Hepatocyte (in vitro differentiated cells): ENCODE data around the gene MYO1H. TPM values are rescaled to one million over a fixed set of nuclear protein-coding genes. Genes with fewer than 3 reads are reported as not detected.

Experiments
- DNase-seq: peaks from one replicate; pipeline ENCODE4 v3.0.0-alpha.2; 2016; ENCODE audit warnings: low spot score
- H2AFZ ChIP-seq: fragments of 200-600 bp; sonication (generic); 2 replicates; pipeline ENCODE4 v1.6.0; 2016; ENCODE audit warnings: antibody characterized with exemption, mild to moderate bottlenecking
- H3K27ac ChIP-seq: fragments of 200-600 bp; sonication (generic); 2 replicates; pipeline ENCODE4 v1.5.1; 2016; ENCODE audit warnings: mild to moderate bottlenecking
- H3K27me3 ChIP-seq: fragments of 200-600 bp; sonication (generic); 2 replicates; pipeline ENCODE4 v1.6.1; 2016
- H3K36me3 ChIP-seq: fragments of 200-600 bp; sonication (generic); replicated peaks from 2 replicates; pipeline ENCODE4 v1.5.1; 2016; ENCODE audit warnings: low read depth; ENCODE audit not compliant: insufficient read depth
- H3K4me1 ChIP-seq: fragments of 200-600 bp; sonication (generic); 2 replicates; pipeline ENCODE4 v1.5.1; 2016; ENCODE audit warnings: mild to moderate bottlenecking, moderate library complexity; ENCODE audit not compliant: insufficient read depth
- H3K4me2 ChIP-seq: fragments of 200-600 bp; sonication (generic); 2 replicates; pipeline ENCODE4 v1.6.0; 2016
- H3K4me3 ChIP-seq: fragments of 200-600 bp; sonication (generic); 2 replicates; pipeline ENCODE4 v1.5.1; 2016; ENCODE audit warnings: mild to moderate bottlenecking
- H3K79me2 ChIP-seq: fragments of 200-600 bp; sonication (generic); 2 replicates; pipeline ENCODE4 v1.6.0; 2017; ENCODE audit warnings: mild to moderate bottlenecking
- H3K9me2 ChIP-seq: fragments of 200-600 bp; sonication (generic); replicated peaks from 2 replicates; pipeline ENCODE4 v1.6.0; 2017; ENCODE audit warnings: mild to moderate bottlenecking; ENCODE audit not compliant: insufficient read depth
- H3K9me3 ChIP-seq: fragments of 200-600 bp; sonication (generic); 2 replicates; pipeline ENCODE4 v1.5.1; 2016; ENCODE audit warnings: low read depth, mild to moderate bottlenecking
- H4K20me1 ChIP-seq: fragments of 200-600 bp; sonication (generic); 2 replicates; pipeline ENCODE4 v1.6.0; 2016; ENCODE audit warnings: mild to moderate bottlenecking; ENCODE audit not compliant: insufficient read depth, poor library complexity, severe bottlenecking
- EZH2 ChIP-seq: fragments of 200-600 bp; sonication (generic); IDR thresholded peaks from 2 replicates; pipeline ENCODE4 v1.6.1; 2016; ENCODE audit warnings: antibody characterized with exemption, mild to moderate bottlenecking, borderline replicate concordance
- EZH2phosphoT487 ChIP-seq: fragments of 200-600 bp; sonication (generic); IDR thresholded peaks from one replicate; pipeline ENCODE4 v1.6.1; 2018; ENCODE audit warnings: antibody characterized with exemption, mild to moderate bottlenecking, low read depth, moderate library complexity; ENCODE audit not compliant: unreplicated experiment, severe bottlenecking
- WGBS: methylation state at CpG from one replicate; pipeline ENCODE4 v1.1.6; 2016; ENCODE audit warnings: low lambda C conversion rate; ENCODE audit errors: missing lambda C conversion rate; 5-methylcytosine and 5-hydroxymethylcytosine counted together
- polyA plus RNA-seq: library from polyadenylated mRNA; unstranded; fragments of >200 nt; fragmentation: Nextera tagmentation; extraction: Ambion mirVana; gene quantifications from 2 replicates; pipeline ENCODE4 v1.2.1, GENCODE V29; 2016
- total RNA-seq: library from RNA; depleted of rRNA; stranded (reverse); fragments of >200 nt; gene quantifications from 2 replicates; pipeline ENCODE4 v1.2.3, GENCODE V29; 2014
- TF ChIP-seq, protein P1 (sequence below): fragments of 200-600 bp; sonication (generic); IDR thresholded peaks from 2 replicates; pipeline ENCODE4 v1.5.1; 2016; ENCODE audit warnings: antibody characterized with exemption, mild to moderate bottlenecking; ENCODE audit not compliant: poor library complexity

MYO1H gene
- total and polyA plus RNA-seq, 2 experiments from 2014 or later: not detected

DNA sequence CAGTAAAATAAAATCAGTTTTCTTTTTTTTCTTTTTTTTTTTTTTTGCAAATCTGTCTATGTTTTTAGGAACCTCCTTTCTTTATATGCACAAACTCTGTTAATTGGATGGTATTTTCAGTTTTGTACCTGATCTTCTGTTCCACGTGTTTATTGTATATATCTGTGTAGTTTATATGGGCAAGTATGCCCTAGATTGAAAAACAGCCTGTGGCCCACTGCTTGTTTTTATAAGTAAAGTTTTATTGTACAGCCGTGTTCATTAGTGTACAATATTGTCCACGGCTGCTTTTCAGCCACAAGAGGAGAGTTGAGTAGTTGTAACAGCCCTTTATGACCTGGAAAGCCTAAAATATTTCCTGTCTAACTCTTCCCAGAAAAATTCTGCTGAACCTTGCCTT is 18.7 kb upstream of the MYO1H start:
- WGBS: 85% methylated on average over 3 of the region's 3 CpGs
- no peak for TF ChIP-seq EZH2phosphoT487
- no peak for TF ChIP-seq EZH2
- TF ChIP-seq, protein P1, sequence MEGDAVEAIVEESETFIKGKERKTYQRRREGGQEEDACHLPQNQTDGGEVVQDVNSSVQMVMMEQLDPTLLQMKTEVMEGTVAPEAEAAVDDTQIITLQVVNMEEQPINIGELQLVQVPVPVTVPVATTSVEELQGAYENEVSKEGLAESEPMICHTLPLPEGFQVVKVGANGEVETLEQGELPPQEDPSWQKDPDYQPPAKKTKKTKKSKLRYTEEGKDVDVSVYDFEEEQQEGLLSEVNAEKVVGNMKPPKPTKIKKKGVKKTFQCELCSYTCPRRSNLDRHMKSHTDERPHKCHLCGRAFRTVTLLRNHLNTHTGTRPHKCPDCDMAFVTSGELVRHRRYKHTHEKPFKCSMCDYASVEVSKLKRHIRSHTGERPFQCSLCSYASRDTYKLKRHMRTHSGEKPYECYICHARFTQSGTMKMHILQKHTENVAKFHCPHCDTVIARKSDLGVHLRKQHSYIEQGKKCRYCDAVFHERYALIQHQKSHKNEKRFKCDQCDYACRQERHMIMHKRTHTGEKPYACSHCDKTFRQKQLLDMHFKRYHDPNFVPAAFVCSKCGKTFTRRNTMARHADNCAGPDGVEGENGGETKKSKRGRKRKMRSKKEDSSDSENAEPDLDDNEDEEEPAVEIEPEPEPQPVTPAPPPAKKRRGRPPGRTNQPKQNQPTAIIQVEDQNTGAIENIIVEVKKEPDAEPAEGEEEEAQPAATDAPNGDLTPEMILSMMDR: no peak

DNA sequence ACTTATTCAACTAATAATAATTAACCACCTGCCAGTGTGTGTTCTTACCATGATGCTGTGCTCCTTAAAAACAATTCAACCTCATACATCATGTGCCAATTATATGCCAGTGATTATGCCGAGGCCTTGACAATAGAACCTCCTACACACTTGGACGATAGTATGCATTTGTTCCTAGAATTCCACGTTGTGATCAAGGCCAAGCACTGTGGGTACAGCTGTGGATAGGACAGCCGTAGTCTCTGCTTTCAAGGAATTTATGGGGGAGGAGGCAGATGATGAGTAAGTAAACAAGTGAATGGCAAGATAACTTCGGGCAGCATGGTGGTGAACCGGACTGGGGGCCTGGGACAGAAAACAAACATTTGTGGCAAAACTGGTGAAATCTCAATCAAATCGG is 18.0 kb upstream of the MYO1H start:
- no peak overlapping the region for H3K4me2 ChIP-seq
- no peaks in the 10 kb centered on the region for H3K79me2 ChIP-seq
- H3K9me2 ChIP-seq: no peaks in the 10 kb centered on the region
- no peak overlapping the region for H2AFZ ChIP-seq
- H3K9me3 ChIP-seq: no peaks in the 10 kb centered on the region
- H3K4me1 ChIP-seq: peaks cover 2% of the 10 kb centered on the region
- H3K36me3 ChIP-seq: no peaks in the 10 kb centered on the region
- WGBS: 57% methylated on average over 7 of the region's 7 CpGs
- H4K20me1 ChIP-seq: no peaks in the 10 kb centered on the region
- H3K27ac ChIP-seq: no peak overlapping the region
- no peaks in the 10 kb centered on the region for H3K27me3 ChIP-seq
- DNase-seq: no peak
- no peak overlapping the region for H3K4me3 ChIP-seq
- TF ChIP-seq EZH2phosphoT487 (no peak), EZH2 (no peak)
- TF ChIP-seq, protein P1: no peak

More for the DNA sequence above, 18.7 kb upstream of the MYO1H start:
- H3K27ac ChIP-seq: no peak overlapping the region
- H2AFZ ChIP-seq: no peak overlapping the region
- no peak overlapping the region for H3K4me3 ChIP-seq
- H3K9me2 ChIP-seq: no peaks in the 10 kb centered on the region
- no peak for DNase-seq
- H4K20me1 ChIP-seq: no peaks in the 10 kb centered on the region
- no peaks in the 10 kb centered on the region for H3K27me3 ChIP-seq
- no peaks in the 10 kb centered on the region for H3K79me2 ChIP-seq
- no peaks in the 10 kb centered on the region for H3K36me3 ChIP-seq
- H3K9me3 ChIP-seq: no peaks in the 10 kb centered on the region
- peaks cover 2% of the 10 kb centered on the region for H3K4me1 ChIP-seq
- H3K4me2 ChIP-seq: no peak overlapping the region

DNA sequence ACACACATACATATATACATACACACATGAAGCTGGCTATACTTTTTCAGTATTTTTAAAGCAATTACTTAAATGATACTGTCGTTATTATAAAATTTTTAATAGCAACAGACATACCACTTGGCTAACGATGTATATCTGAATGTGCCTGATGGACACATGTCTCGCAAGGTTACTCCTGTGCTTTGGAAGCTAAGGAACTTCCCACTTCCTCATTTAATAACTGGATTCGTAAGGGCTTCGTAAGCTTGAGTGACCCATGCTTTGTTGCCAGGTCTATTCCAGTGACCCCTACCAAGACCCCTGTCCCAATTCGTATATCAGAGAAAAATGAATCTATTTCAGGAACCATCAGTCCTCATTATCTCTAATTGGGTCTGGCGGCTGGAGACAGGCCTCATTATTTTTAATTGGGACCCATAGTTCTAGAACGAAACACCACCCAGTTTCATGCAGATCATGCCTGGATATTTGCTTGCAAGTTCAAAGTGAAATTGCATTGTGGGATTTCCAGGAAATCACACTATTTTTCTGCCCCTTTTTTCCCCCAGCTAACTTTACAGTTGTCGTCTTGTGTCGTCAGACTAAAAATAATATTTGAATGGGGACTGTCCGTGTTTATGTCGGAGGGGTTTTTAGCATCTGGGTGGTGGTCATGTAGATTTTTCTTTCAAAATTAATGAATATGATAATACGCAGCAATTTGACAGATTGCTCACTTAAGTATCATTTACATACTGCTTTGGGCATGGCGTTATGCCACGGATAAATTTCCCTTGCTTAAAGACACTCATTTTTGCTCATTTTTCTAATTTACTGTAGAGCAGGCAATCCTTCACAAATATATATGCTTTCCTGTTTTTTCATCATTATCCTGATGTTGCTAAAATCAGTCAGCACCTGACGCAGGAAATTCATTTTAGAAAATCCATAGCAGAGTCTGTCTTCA is 17.1 kb upstream of the MYO1H start:
- 93% methylated on average over 16 of the region's 16 CpGs for WGBS
- DNase-seq: no peak
- Histone ChIP-seq H2AFZ (no peak overlapping the region), H3K4me1 (peaks cover 2% of the 10 kb centered on the region), H3K4me2 (no peak overlapping the region), H3K27me3 (no peaks in the 10 kb centered on the region), H3K27ac (no peak overlapping the region), H3K4me3 (no peak overlapping the region), H3K9me3 (no peaks in the 10 kb centered on the region), H3K9me2 (no peaks in the 10 kb centered on the region), H4K20me1 (no peaks in the 10 kb centered on the region), H3K36me3 (no peaks in the 10 kb centered on the region), H3K79me2 (no peaks in the 10 kb centered on the region)
- TF ChIP-seq, protein P1: no peak
- TF ChIP-seq EZH2: no peak
